HG03432 (cell line): Measurements from ENCODE around the gene OR8B2.
"Not testable (repeated sequence)": the region's sequence is repeated elsewhere in the genome, so short reads cannot be mapped to it uniquely, and the experiment has no call there.

Experiments
- ATAC-seq: cut with Tn5 transposase; IDR thresholded peaks from one replicate; pipeline ENCODE4 v1.9.1; 2021; ENCODE audit warnings: mild to moderate bottlenecking, moderate library complexity; ENCODE audit not compliant: unreplicated experiment

OR8B2 gene, protein sequence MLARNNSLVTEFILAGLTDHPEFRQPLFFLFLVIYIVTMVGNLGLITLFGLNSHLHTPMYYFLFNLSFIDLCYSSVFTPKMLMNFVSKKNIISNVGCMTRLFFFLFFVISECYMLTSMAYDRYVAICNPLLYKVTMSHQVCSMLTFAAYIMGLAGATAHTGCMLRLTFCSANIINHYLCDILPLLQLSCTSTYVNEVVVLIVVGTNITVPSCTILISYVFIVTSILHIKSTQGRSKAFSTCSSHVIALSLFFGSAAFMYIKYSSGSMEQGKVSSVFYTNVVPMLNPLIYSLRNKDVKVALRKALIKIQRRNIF

DNA sequence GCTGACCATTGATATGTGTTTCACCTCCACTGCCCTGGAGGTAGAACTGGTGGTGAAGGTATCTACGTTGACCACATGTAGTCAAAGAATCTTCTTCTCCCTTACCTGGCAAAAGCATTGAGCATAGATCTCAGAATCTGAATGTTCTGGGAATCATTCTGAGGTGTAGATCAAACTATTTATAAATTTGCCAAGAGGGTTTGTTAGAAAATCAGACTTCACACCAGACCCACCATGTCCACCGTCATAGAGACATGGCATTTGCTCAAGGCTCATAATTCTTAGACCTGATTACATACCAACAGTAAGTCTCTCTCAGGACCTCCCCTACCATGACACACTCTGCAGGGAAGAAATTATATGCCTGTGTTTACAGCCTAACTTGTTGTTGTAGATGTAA lies at the start of gene OR8B2:
TSS of gene OR8B2 (minus strand) at position 101 of the 400 bp plus-strand sequence. CDS start 1,156 bp downstream, outside the sequence.
- no peak for ATAC-seq

DNA sequence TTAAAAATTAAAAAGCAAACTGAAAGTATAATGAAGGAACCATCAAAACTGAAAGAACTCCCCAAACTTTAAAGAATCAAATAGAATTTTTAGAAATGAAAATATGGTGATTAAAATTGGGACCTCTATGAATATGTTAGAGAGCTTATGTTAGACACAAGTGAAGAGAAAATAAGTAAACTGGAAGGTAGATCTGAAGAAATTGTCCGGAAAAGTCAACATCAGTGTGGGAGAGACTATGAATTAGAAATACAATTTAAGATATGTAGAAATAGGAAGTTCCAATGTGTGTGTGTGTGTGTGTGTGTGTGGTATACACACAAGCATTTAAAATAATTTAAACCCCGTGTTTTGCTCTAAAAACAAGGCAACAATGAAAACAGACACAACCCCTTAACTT lies 45.3 kb upstream of the OR8B2 start:
- ATAC-seq, result no peak

- no peak for ATAC-seq
These were observed 40.2 kb upstream of the OR8B2 start, which contains the start of gene OR8B4 for GRCh38 chr11:124424384-124424921. OR8B4 (minus strand) TSS chr11:124424871; CDS start chr11:124424871, 0 bp downstream.

GRCh38 chr11:124421043-124421442 lies 36.7 kb upstream of the OR8B2 start:
- no peak for ATAC-seq

DNA sequence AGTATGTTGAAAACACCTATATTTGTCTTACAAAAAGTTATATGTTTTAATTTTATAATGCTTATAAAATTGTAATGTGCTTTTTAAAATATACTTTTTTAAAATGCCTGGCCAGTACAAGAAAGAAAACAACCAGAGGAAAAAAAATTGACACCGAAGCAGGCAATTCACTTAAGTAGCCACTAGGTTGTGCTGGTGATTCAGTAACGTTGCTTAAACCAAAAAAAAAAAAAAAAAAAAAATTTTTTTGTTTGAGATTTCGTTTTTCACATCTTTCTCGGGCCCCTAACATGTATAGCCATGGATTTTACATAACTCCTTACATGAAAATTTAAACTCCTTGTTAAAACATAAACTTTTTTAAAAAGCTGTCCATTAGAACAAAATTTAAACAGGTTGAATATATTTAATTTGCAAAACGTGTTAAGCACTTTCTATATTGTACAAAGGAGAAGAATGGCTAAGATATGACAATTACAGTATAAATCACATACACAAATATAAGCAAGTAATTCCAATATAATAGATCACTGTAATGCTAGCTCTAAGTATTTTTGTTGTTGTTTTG lies 31.1 kb upstream of the OR8B2 start:
- peak; percentile 53 for ATAC-seq

DNA sequence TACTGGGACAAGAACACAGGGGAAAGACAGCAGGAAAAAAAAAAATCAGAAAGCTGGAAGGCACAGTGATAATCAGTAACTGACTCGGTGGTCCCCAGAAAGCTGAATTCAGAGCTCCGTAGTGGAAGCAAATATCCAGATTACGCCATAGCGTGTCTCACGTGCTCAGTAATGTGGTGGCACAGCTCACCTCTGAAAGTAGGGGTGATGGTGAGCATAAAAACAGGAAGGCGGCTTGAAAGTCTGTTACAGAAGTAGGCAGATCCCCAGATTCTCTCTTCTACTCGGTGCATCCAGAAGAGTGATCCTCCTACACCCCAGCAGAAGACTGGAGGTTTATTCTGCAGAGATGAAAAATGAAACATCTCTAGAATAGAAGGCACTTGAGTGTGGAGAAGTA lies 25.6 kb upstream of the OR8B2 start:
- no peak for ATAC-seq

GRCh38 chr11:124405581-124405980 lies 21.3 kb upstream of the OR8B2 start:
- no peak for ATAC-seq

- ATAC-seq, result not testable (repeated sequence)
These were observed 18.9 kb upstream of the OR8B2 start for GRCh38 chr11:124403186-124403585.

DNA sequence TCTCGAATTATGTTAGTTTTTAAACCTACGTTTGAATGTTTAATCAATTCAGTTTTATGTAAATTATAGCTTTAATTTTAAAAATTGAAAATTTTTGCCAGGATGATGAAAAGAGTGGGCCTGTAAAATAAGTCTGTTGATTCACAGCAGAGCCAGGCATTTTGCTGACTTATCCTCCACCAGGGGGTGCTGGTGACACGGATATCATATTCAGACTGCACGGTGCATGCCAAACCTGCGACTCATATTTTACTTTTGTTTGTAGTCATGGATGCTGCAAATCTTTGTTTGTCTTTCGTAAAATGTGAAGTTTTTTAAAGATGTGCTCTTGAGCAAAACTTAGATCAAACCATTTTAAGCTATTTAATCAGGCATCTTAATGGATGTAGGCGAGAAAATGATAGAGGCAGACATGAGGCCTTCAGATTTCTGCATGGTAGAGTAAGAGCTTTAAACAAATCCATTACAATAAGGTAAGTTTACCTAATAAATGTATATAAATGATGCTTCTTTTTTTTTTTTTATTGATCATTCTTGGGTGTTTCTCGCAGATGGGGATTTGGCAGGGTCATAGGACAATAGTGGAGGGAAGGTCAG lies 18.1 kb upstream of the OR8B2 start:
- peak; percentile 87 for ATAC-seq

- ATAC-seq, result no peak
These were observed 14.6 kb upstream of the OR8B2 start, which contains the start of gene OR8B3 for GRCh38 chr11:124398924-124399323. OR8B3 (minus strand) TSS chr11:124399024; CDS start chr11:124397351, 1,673 bp downstream.

DNA sequence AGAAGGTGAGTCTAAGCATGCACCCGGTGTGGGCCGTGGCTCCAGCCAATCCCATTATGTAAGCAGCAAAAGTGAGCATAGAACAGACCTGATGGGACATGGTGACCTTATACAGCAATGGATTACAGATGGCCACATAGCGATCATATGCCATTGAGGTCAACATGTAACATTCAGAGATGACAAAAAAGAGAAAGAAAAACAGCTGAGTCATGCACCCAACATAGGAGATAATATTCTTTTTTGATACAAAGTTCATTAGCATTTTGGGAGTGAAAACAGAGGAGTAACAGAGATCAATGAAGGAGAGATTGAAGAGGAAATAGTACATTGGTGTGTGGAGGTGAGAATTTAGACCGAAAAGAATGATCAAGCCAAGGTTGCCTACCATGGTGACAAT lies 12.5 kb upstream of the OR8B2 start:
- not testable (repeated sequence) for ATAC-seq

GRCh38 chr11:124394408-124394807 lies 10.1 kb upstream of the OR8B2 start:
- ATAC-seq, result no peak

DNA sequence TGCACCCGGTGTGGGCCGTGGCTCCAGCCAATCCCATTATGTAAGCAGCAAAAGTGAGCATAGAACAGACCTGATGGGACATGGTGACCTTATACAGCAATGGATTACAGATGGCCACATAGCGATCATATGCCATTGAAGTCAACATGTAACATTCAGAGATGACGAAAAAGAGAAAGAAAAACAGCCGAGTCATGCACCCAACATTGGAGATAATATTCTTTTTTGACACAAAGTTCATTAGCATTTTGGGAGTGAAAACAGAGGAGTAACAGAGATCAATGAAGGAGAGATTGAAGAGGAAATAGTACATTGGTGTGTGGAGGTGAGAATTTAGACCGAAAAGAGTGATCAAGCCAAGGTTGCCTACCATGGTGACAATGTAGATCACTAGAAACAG lies 1.4 kb downstream of the OR8B2 start:
- not testable (repeated sequence) for ATAC-seq

DNA sequence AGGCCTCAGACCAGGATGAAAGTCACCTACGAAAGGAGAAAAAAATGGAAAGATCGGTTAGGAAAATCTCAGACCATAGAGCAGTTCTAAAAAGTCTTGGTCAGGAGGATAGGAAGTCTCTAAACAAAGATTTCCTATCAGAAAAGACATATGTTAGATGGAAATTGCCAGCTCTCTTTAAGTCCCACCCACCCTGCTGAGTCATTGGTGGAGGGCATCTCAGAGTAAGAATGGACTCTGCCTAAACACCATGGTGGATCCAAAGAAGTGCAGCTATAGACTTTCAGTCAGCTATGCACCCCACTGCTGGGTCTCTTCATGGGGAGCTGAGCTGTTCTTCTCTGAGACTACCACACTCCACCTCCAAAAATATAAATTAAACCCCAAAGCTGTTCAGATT lies 3.7 kb downstream of the OR8B2 start:
- no peak for ATAC-seq

GRCh38 chr11:124376280-124376679 lies 8.0 kb downstream of the OR8B2 start:
- ATAC-seq, result no peak

DNA sequence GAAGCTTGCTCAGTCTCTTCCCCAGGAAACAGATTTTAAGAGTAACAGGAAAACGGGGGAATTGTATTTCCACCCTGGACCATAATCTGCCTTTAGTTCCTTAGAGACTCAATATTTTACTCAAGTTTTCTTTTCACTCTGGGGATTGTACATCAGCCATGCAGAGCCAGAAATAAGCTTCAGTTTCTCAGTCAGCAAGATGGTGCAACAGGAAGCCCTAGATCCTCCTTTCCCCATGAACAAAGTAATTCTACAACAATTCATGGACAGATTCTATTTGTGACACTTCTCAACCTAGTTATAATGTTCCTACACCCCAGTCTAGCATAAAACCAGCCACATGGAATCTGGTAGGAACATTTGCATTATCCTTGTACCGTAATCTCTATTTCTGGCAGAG lies 24.7 kb downstream of the OR8B2 start:
- ATAC-seq, result no peak

- ATAC-seq, result no peak
These were observed 37.9 kb downstream of the OR8B2 start for GRCh38 chr11:124346311-124346955.

- no peak for ATAC-seq
These were observed 40.0 kb downstream of the OR8B2 start for GRCh38 chr11:124344346-124344745.

DNA sequence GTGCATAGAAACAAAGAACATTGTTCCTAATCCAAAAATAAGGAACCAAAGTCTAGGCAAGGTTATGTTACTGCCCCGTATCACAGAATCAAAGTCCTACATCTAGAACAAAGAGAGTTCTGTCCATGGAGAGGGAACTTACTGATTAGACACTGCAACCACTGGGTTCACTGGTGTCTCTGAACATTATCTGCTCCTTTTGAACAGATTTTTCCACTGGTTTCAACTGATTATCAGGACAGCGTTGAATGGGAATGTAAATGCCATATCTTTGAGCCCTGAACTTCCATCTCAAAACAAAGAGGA lies 44.2 kb downstream of the OR8B2 start:
- ATAC-seq, result no peak

DNA sequence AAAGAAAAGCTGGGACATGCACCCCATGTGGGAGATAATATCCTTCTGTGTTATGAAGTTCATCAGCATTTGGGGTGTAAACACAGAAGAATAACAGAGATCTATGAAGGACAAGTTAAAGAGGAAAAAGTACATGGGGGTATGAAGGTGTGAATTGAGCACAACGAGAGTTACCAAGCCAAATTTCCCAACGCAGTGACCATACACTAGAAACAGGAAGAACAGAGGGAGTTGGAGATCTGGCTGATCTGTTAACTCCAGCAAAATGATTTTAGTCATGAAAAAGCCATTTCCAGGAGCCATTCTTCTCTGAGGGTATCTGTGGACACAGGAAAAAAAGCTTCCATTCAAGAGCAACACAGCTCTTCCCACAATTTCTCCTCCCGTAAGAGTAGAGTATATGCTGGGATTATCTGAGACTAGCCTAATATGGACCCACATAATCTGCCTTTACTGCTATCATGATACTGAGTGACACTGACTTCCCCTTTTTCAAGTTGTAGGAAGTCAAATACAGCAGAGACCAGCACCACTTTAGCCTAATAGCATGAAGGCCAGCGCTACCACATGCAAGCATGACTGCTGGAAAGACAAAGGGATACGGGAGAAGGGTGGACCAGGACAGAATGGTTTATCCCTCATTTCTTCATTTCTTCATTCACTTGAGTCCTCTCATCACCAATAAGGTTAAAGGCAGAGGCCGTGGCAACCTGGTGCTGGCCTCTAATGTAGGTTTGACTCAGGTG lies 44.7 kb downstream of the OR8B2 start:
- no peak for ATAC-seq
